GM19351 (cell line): Measurements from ENCODE around the gene RUFY4.

Experiments
- ATAC-seq: cut with Tn5 transposase; IDR thresholded peaks from one replicate; pipeline ENCODE4 v1.9.1; 2021; ENCODE audit warnings: mild to moderate bottlenecking, moderate library complexity; ENCODE audit not compliant: unreplicated experiment

The RUFY4 gene

DNA sequence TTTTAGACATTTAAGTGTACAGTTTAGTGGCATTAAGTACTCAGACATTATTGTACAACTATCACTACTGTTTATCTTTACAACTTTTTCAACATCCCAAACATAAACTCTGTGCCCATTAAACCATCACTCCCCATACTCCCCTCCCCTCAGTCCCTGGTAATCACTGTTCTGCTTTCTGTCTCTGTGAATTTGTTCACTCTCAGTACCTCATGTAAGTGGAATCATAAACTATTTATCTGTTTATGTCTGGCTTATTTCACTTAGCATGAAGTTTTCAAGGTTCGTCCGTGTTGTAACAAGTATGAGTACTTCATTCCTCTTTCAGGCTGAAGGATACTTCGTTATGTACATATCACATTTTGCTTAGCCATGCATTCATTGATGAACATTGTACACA lies 9.8 kb upstream of the RUFY4 start:
- no peak for ATAC-seq

DNA sequence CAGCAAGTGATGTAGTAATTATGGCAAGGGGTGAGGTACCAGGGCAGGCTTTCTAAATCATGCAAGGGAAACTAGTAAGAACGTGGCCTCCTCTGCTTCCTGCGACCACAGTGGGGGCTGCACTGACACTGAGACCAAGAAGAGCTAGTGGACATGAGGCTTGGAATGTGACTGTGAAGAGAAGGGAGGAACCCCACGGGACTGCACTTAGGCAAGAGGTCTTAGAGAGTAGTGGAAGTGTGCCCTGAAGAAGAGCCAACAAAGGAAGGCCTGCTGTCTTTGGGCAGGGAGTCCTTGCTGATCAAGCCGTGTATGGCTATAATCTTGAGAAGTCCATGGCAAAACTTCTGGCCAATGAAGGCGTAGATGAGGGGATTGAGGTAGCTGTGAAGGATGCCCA lies 8.9 kb upstream of the RUFY4 start:
- ATAC-seq, result no peak

DNA sequence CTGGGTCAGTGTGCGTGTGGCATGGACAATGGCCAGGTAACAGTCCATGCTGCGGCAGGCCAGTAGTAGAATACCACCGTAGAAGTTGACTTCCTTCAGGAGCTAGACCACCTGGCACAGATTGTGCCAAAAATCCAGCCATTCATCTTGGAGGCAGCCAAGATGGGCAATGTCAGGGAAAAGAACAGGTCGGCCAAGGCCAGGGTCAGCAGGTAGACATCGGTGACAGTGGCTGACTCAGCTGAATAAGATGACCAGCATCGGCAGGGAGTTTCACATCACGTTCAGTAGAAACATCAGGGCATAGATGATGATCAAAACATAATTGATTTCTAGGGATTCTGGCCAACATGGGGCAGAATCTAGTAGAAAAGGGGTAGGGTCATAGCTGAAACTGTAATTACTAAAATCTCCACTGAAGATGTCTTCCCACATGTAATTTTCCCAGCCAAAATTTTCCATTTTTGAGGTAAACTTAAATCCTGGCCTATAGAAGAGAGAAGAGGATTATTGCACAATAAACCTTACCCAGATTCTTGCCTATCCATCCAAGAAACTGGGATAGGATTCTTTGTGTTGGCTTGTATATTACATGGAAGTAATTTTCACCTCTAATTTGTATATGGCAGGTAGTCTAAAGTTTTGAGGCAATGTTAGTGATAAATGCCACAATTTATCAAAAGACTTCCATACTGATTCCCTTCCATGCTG lies 7.9 kb upstream of the RUFY4 start:
- no peak for ATAC-seq

DNA sequence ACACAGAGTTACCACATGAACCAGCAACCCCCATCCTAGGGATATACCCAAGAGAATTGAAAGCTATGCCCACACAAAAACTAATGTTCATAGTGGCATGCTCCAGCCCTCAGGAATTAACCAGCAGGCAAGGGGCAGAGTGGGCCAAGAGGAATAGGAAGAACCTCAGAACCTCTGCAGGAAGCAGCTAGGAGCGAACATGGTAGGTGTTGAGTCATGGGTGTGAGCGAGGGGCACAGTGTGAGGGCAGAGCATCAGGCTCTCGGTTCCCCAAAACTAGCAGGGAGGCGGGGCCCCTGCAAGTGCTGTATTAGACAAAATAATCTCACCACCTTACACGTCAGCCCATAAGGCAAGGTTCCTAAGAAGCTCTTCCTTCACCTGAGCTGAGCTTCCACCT lies 5.6 kb upstream of the RUFY4 start:
- ATAC-seq, result peak; percentile 87

DNA sequence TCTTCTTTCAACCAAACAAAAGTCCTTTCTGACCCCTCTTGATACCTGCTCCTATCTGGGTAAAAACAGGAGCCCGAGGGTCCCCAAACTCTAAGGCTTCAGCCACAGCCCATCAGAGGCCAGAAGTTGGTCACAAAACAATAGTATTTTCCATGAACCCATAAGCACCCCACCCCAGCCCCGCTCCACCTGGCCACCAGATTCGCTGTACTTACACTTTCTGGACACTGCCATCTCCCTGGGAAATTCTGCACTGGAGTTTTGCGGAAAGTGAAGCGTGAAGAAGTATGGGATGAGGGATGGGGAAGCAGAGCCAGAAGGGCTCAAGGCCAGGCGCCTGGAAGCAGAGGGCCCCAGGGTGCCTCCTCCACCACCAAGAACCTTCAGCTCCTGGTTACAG lies 5.2 kb upstream of the RUFY4 start:
- ATAC-seq, result no peak

DNA sequence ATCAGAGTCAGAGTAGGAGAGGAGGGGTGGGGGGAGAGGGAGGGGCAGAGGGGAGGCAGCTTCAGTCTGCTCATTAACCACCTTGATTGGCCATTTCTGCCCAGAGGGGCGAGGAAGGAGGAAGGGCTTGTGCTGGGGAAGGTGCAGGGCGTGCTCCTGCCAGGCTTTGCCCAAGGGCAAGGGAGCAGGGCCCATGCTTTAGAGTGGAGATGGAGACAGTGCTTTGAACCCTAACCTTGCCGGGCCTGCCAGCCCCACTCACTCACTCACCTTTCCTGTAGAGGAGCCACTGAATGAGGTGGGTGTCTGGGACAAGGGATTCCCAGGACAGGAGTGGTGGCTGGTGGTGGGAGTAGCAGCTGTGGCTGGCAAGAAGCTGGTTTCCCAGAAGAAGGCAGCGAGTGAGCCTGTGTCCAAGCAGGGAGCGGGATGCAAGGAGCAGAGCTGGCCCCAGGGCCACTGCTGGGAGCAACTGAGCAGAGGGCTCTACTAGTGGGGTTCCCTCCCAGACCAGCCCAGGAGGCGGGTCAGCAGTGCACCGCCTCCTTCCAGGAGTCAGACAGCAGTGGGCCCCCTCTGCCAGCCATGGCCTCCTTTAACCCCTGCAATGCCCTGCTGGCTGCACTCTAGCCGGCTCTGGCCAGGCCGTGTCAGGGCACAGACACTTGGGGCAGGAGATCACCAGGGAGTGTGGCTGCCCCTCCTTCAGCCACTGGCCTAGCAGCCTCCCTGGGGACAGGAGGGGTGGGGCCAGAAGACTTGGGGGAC lies 3.6 kb upstream of the RUFY4 start:
- ATAC-seq, result no peak

DNA sequence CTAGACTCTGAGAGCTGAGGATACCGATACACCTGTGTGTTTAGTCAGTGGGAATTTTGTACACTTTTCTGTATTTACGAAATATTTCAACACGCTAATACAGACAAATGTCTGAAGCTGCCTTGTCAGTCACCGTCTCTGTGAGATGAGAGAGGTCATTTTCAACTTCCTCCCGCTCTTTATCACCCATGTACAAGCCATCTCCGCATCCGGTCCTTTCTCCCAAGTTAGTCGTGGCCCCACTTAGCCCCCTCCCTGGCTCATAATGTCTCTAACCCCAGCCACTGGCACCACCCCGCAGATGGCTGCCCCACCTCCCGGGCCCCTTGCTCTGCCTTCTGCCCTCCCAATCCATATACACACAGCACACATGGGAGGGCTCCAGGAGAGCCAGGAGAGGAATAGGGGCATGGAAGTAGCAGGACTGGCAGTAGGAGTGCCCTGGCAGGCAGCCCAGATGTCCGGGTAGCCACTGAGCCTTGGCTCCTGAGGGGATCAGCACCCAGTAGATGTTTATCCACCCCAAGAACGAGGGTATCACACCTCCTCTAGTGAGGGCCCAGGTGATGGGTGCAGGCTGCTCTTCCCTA lies 2.0 kb upstream of the RUFY4 start:
- no peak for ATAC-seq

DNA sequence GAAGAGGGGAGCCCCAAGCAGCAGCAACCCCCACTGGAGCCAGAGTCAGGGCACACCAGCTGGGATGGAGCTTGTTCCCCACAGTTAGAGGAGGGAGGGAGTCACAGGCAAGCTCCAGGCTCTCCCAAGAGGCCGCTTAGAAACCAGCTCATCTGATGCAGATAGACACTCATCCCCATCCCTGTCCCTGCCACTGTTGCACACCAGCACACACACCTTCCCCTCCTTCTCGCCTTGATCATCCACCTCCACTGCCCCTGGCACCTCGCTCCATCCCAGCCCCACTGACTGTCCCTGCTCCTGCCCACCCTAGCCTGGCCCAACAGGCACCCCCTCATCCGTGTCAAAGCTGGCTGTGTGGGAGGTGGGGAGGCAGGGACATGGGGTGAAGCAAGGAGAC lies 1.5 kb upstream of the RUFY4 start:
- no peak for ATAC-seq

DNA sequence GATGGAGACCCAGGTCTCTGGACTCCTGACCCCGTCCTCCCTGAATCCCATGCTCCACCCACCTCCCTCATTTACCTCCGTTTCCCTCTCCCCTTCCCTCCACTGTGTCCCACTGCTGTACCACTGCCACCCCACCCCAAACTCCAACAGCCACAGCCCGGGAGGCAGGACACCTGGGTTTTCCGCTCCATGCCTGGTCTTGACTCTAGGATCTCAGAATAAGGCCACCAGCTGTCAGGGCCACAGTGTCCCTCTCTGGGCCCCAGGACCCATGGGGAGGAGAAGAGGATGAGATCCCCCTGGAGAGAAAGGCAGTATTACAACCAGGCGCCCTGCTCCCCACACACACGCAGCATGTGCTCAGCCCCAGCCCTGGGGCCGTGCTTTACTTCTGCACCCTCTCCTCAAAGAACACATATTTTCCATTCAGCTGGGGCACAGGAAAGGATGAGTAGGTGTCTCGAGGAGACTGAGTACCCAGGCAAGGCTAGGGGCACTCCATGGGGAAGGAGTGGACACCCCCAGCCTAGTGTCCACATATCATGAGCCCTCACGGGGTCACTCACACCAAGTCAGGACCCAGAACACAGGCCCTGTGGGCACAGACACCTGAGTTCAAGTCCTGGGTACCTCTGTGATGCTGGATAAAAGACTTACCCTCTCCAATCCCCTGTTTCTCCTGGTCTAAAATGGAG lies 700 bp downstream of the RUFY4 start:
- ATAC-seq, result no peak

DNA sequence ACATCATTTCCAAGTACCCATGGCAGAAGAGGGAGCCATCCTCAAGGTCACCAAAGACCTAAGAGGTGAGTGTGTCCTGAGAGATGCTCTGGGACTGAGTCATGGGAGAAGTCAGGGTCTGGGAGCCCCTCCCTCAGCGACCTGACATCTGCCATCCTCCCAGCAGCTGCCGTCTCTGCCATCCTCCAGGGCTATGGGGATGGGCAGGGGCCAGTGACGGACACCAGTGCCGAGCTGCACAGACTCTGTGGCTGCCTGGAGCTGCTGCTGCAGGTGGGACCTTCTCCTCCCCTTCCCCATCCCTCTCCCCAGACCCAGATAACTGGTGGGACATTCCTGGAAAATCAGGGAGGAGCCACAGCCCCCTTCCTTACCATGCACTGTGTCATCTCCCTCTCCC lies 1.5 kb downstream of the RUFY4 start:
- ATAC-seq, result no peak

DNA sequence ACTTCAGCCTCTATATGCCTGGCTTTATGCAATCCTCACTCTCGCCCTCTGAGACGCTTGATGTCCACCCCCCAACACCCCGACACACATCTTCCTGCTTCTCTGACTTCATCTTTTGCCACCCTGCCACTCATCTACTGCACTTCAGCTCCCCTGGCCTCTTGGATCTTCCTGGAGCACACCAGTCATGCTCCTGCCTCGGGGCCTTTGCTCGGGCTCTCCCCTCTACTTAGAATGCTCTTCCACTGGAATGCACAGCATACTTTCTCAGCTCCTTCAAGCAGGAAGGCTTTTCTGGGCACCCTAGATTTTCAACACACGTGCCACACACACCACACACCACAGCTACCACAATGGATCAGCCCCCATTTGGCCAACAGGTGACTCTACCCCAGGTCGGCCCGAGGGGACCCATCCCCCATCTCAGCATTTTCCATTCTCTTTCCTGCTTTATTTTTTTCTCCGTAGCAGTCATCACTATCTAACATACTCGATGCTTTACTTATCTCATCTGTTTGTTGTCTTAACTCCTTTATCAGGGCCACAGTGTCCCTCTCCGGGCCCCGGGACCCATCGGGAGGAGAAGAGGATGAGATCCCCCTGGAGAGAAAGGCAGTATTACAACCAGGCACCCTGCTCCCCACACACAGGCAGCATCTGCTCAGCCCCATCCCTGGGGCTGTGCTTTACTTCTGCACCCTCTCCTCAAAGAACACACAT lies 2.3 kb downstream of the RUFY4 start:
- no peak for ATAC-seq

DNA sequence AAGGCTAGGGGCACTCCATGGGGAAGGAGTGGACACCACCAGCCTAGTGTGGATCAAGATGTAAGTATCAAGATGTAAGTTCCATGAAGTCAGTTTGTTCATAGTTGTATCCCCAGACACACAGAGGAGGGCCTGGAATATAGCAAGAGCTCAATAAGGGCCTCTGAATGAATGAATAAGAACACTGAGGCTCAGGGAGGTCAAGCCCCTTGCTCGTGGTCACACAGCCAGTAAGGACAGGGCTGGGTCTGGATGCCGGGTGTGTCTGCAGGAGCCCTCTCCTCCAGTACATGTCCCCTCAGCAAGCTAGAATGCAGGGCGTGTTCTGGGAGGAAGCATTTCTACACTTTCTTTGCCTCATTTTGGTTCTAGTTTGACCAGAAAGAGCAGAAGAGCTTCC lies 2.9 kb downstream of the RUFY4 start:
- no peak for ATAC-seq

DNA sequence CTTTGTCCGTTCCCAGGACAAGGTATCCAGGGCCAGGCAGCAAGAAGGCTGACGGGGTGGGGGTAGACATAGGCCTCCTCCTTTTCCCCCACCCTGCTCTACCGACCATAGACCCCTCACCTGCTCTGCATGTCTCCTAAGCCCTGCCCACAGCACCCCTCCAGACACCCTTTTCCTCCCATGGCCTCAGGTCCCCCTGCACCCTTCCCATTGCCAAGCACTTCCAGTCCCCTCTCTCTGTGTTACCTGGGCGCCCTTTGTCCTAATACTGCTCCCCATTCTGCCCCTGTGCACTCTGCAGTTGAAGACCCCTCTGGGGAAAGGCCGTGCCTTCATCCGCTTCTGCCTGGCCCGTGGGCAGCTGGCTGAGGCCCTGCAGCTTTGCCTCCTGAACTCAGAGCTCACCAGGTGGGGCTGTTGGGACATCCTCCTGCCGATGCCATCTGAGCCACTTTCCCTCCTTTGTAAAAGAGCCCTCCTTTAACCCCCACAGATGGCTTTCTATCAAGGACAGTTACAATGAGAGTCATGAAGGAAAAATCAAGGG lies 3.5 kb downstream of the RUFY4 start:
- ATAC-seq, result no peak

DNA sequence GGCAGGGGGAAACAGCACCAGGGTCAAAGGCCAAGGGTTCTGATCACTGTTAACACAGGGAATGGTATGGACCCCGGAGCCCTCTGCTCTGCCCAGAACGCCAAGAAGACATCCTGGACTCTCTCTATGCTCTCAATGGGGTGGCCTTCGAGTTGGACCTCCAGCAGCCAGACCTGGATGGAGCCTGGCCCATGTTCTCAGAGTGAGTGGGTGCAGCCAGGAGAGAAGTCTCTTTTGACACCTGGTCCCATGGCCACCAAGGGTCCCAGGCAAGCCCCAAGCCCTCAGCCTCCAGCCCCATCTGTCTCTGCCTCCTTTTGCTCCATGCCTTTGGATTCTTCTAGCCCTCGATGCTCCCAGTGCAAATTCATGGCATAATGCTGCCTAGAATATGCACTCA lies 4.1 kb downstream of the RUFY4 start:
- ATAC-seq, result no peak

DNA sequence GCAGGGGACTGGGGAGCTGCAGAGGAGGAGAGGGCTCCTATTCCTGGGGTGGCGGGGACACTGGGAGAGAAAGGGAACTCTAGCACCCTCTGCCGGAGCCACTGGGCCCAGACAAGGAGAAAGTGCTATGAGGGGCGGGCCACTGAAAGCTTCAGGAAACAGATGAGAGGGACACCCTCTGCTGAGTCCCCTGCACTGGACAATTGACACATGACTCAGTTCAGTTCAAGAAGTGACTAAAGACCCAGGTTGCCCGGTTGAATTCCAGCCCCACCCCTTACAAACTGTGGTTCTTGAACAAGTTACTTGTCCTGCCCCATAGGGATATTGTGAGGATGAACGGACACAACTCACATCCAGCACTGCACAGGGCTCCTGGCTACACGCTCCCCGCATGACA lies 5.0 kb downstream of the RUFY4 start:
- no peak for ATAC-seq

DNA sequence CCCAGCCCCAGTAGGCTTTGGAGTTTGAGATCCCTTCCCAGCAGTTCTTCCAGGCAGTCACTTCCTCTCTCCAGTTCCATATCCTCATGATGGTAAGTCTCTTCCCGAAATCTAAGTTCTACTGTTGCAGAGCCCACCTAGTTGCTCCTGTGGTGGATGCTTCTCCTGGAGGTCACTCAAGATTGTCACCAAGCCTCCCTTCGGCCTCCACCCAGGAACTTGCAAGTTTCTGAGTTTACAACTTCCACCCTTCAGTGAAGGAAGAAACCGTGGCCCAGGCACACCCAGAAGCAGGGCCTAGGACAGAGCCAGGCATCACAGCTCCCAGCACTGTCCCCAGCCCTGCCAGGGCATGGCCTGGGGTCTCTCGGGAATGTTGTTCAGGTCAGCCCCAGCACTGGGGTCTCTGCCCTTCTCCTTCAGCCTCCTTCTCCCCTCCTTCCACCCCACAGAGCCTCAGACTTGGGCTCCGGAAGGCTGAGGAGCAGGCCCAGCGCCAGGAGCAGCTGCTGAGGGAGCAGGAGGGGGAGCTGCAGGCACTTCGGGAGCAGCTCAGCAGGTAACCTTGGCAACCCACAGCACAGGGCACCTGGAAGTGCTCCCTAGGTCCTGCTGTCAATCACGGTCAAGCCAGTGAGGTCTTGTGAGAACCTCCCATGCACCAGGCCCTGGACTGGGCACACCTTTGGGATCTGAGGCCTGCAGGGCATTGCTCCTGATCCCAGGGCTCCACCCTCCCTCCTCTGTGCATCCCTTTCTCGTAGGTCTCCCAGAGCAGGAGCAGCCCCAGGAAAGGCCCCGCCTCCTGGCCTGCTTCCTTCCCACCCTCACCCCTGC lies 7.1 kb downstream of the RUFY4 start:
- no peak for ATAC-seq

DNA sequence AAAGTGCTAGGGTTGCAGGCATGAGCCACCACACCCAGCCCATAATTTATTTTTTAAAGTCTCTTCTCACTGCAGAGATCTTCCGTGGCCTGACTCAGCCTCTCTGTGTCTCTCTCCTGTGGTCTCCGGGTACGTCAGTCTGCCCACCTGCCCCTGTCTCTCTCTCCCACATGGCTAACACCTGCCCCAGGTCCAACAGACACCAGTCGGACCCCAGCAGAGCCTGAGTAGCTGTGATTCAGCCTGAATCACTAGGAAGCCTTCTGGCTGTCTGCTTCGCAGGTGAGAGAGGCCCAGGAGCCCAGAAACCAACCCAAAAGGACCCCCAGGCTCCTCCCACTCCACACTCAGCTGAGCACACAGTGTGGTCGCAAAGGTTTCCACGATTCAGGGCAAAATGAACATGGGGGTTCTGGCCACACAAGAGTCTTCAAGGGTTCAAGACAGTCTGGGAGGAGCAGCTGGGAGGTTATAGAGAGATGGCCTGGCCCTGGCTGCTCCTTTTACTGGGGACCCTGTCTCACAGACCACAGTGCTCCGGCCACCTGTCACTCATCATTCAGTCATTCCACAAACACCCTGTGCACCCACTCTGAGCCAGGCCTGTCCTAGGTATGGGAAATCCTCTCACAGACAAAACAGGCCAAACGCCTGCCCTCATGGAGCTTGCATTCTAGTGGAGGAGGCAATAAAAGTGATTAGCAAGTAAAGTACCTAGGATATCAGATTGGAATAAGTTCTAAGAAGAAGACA lies 8.6 kb downstream of the RUFY4 start:
- no peak for ATAC-seq

DNA sequence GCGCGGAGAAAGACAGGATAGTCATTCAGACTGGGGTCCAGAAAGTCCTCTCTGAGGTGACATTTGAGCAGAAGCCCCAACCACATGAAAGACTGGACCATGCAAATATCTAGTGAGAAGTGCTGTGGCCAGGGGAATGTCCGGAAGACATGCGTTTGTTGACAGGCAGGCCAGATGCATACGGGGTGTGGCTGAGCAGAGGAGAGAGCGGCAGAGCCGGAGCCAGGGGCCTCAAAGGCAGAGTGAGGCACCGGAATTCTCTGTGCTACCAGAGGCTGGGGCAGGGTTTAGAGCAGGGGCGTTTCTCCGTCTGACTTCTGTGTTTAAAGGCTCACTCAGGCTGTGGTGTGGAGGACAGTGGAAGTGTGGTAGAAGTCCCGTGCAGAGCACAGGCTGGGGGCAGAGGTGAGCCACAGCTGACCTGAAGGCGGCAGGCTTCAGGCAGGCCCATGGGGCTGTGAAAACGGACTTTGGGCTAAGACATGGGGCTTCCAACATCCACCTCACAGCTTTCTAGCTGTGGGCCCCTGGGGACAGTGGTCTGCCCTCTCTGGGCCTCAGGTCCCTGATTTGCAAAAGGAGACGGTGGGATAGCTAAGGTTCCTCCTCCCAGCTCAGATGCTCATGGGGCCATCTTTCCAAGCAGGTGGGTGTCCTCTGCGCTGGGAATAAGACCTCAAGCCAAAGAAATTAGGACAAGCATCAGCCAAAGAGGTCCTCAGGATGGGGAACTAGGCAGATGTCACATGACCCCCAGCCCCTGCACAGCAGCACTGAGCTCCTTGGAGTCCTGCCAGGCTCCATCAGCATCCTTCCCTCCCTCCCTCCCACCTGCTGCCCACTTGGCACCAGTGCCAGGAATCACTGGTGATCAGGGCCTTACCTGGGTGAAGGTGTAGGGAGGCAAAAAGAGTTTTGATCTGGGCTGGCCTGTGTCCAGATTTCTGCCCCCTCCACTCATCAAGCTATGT lies 11.2 kb downstream of the RUFY4 start:
- peak; percentile 49 for ATAC-seq
